ENCODE results near the gene TRIP12.

Gene TRIP12

GRCh38 chr2:229861431-229861830 lies 60.4 kb downstream of the TRIP12 start:
- no peak for TF ChIP-seq TAF1 (IDR thresholded peaks at IDR 0.05; ENCODE audit: borderline replicate concordance, insufficient read depth, low read length)
- TF ChIP-seq SIN3A (IDR thresholded peaks at IDR 0.05; ENCODE audit: borderline replicate concordance, insufficient read depth, low read length): no peak
- TF ChIP-seq POLR2AphosphoS5 (IDR thresholded peaks at IDR 0.05; ENCODE audit: low read depth, low read length): no peak
- no peak for TF ChIP-seq FOXP2 (optimal IDR thresholded peaks at IDR 0.05; ENCODE audit: borderline replicate concordance, extremely low read depth, extremely low read length, insufficient read depth)

- no peak for TF ChIP-seq FOXP2 (optimal IDR thresholded peaks at IDR 0.05; ENCODE audit: borderline replicate concordance, extremely low read depth, extremely low read length, insufficient read depth)
- TF ChIP-seq SIN3A (IDR thresholded peaks at IDR 0.05; ENCODE audit: borderline replicate concordance, insufficient read depth, low read length): no peak
- TF ChIP-seq POLR2AphosphoS5 (IDR thresholded peaks at IDR 0.05; ENCODE audit: low read depth, low read length): no peak
- no peak for TF ChIP-seq REST (IDR thresholded peaks at IDR 0.05; ENCODE audit: insufficient read depth in 1 of 2, low read depth in 2 of 2, low read length in 2 of 2)
- no peak for TF ChIP-seq TAF1 (IDR thresholded peaks at IDR 0.05; ENCODE audit: borderline replicate concordance, insufficient read depth, low read length)
Observed at GRCh38 chr2:229860334-229860733, 61.5 kb downstream of the TRIP12 start.

GRCh38 chr2:229858351-229858750 lies 63.5 kb downstream of the TRIP12 start:
- no peak for TF ChIP-seq REST (IDR thresholded peaks at IDR 0.05; ENCODE audit: insufficient read depth in 1 of 2, low read depth in 2 of 2, low read length in 2 of 2)
- TF ChIP-seq SIN3A (IDR thresholded peaks at IDR 0.05; ENCODE audit: borderline replicate concordance, insufficient read depth, low read length): no peak
- no peak for TF ChIP-seq POLR2AphosphoS5 (IDR thresholded peaks at IDR 0.05; ENCODE audit: low read depth, low read length)
- no peak for TF ChIP-seq FOXP2 (optimal IDR thresholded peaks at IDR 0.05; ENCODE audit: borderline replicate concordance, extremely low read depth, extremely low read length, insufficient read depth)
- no peak for TF ChIP-seq TAF1 (IDR thresholded peaks at IDR 0.05; ENCODE audit: borderline replicate concordance, insufficient read depth, low read length)

- TF ChIP-seq POLR2AphosphoS5 (IDR thresholded peaks at IDR 0.05; ENCODE audit: low read depth, low read length) (no peak), SIN3A (IDR thresholded peaks at IDR 0.05; ENCODE audit: borderline replicate concordance, insufficient read depth, low read length) (no peak), FOXP2 (optimal IDR thresholded peaks at IDR 0.05; ENCODE audit: borderline replicate concordance, extremely low read depth, extremely low read length, insufficient read depth) (no peak), TAF1 (IDR thresholded peaks at IDR 0.05; ENCODE audit: borderline replicate concordance, insufficient read depth, low read length) (no peak), REST (IDR thresholded peaks at IDR 0.05; ENCODE audit: insufficient read depth in 1 of 2, low read depth in 2 of 2, low read length in 2 of 2) (no peak)
Observed at GRCh38 chr2:229857634-229858033, 64.2 kb downstream of the TRIP12 start.

- TF ChIP-seq FOXP2 (optimal IDR thresholded peaks at IDR 0.05; ENCODE audit: borderline replicate concordance, extremely low read depth, extremely low read length, insufficient read depth): no peak
- TF ChIP-seq POLR2AphosphoS5 (IDR thresholded peaks at IDR 0.05; ENCODE audit: low read depth, low read length): no peak
- TF ChIP-seq TAF1 (IDR thresholded peaks at IDR 0.05; ENCODE audit: borderline replicate concordance, insufficient read depth, low read length): no peak
- no peak for TF ChIP-seq REST (IDR thresholded peaks at IDR 0.05; ENCODE audit: insufficient read depth in 1 of 2, low read depth in 2 of 2, low read length in 2 of 2)
- TF ChIP-seq SIN3A (IDR thresholded peaks at IDR 0.05; ENCODE audit: borderline replicate concordance, insufficient read depth, low read length): no peak
Observed at GRCh38 chr2:229856413-229856812, 65.4 kb downstream of the TRIP12 start.

Measured in PFSK-1 (cell line).